Measurements from ENCODE around the gene MTRR. TPM values are rescaled to one million over a fixed set of nuclear protein-coding genes. Genes with fewer than 3 reads are reported as not detected.
A peak's percentile ranks its signal among the peaks of the same experiment; 100 is the strongest.

The MTRR gene
- total RNA-seq, 1 experiment from 2014 or later: 64.9 TPM

- H3K27ac ChIP-seq (ENCODE audit: low read length): no peak overlapping the region
- H3K9ac ChIP-seq (ENCODE audit: low read length): no peak overlapping the region
- H3F3A ChIP-seq (ENCODE audit: low read length, unreplicated experiment): no peaks in the 10 kb centered on the region
- H3K27me3 ChIP-seq (ENCODE audit: low read length): peaks cover 91% of the 10 kb centered on the region
- ChIA-PET POLR2A (ENCODE audit: unreplicated experiment) (no interaction called here), CTCF (no interaction called here)
- no peak overlapping the region for H3K4me3 ChIP-seq (ENCODE audit: low read length)
- no peaks in the 10 kb centered on the region for H3K4me1 ChIP-seq (ENCODE audit: insufficient read depth, low read length)
- H3K9me2 ChIP-seq (replicated peaks; ENCODE audit: low read length): no peaks in the 10 kb centered on the region
- H3K79me2 ChIP-seq (ENCODE audit: low read length): no peaks in the 10 kb centered on the region
- ATAC-seq: no peak
- H3K4me2 ChIP-seq (ENCODE audit: low read length): no peak overlapping the region
- TF ChIP-seq, protein P1, sequence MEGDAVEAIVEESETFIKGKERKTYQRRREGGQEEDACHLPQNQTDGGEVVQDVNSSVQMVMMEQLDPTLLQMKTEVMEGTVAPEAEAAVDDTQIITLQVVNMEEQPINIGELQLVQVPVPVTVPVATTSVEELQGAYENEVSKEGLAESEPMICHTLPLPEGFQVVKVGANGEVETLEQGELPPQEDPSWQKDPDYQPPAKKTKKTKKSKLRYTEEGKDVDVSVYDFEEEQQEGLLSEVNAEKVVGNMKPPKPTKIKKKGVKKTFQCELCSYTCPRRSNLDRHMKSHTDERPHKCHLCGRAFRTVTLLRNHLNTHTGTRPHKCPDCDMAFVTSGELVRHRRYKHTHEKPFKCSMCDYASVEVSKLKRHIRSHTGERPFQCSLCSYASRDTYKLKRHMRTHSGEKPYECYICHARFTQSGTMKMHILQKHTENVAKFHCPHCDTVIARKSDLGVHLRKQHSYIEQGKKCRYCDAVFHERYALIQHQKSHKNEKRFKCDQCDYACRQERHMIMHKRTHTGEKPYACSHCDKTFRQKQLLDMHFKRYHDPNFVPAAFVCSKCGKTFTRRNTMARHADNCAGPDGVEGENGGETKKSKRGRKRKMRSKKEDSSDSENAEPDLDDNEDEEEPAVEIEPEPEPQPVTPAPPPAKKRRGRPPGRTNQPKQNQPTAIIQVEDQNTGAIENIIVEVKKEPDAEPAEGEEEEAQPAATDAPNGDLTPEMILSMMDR (conservative IDR thresholded peaks at IDR 0.05; ENCODE audit: low read depth, low read length): peak; percentile 30
- TF ChIP-seq EZH2 (IDR thresholded peaks at IDR 0.05; ENCODE audit: low read length, unreplicated experiment) (no peak), EZH2phosphoT487 (IDR thresholded peaks at IDR 0.05; ENCODE audit: borderline replicate concordance, low read length) (no peak)
- H4K20me1 ChIP-seq (ENCODE audit: low read length): no peaks in the 10 kb centered on the region
- no peak overlapping the region for H2AFZ ChIP-seq (ENCODE audit: low read length)
- intact Hi-C loops (cut with micrococcal nuclease): no loop called here
- BruUV-seq (replicated peaks): no TSS peak
- no peaks in the 10 kb centered on the region for H3K9me3 ChIP-seq (ENCODE audit: low read length)
- DNase-seq: no peak
- no peaks in the 10 kb centered on the region for H3K36me3 ChIP-seq (ENCODE audit: low read depth, low read length)
Measured at GRCh38 chr5:7827610-7828009, 41.3 kb upstream of the MTRR start.

- no peak for ATAC-seq
- Histone ChIP-seq H3F3A (ENCODE audit: low read length, unreplicated experiment) (no peaks in the 10 kb centered on the region), H3K27ac (ENCODE audit: low read length) (no peak overlapping the region), H3K4me2 (ENCODE audit: low read length) (no peak overlapping the region), H2AFZ (ENCODE audit: low read length) (no peak overlapping the region), H3K9me2 (replicated peaks; ENCODE audit: low read length) (no peaks in the 10 kb centered on the region), H3K9ac (ENCODE audit: low read length) (no peak overlapping the region), H3K9me3 (ENCODE audit: low read length) (no peaks in the 10 kb centered on the region), H3K79me2 (ENCODE audit: low read length) (no peaks in the 10 kb centered on the region), H3K36me3 (ENCODE audit: low read depth, low read length) (no peaks in the 10 kb centered on the region), H4K20me1 (ENCODE audit: low read length) (no peaks in the 10 kb centered on the region), H3K27me3 (ENCODE audit: low read length) (peaks cover 84% of the 10 kb centered on the region), H3K4me1 (ENCODE audit: insufficient read depth, low read length) (no peaks in the 10 kb centered on the region), H3K4me3 (ENCODE audit: low read length) (no peak overlapping the region)
- ChIA-PET CTCF (no interaction called here), POLR2A (ENCODE audit: unreplicated experiment) (no interaction called here)
- TF ChIP-seq, protein P1 (conservative IDR thresholded peaks at IDR 0.05; ENCODE audit: low read depth, low read length): no peak
- TF ChIP-seq EZH2phosphoT487 (IDR thresholded peaks at IDR 0.05; ENCODE audit: borderline replicate concordance, low read length) (no peak), EZH2 (IDR thresholded peaks at IDR 0.05; ENCODE audit: low read length, unreplicated experiment) (no peak)
- DNase-seq: no peak
- intact Hi-C loops (cut with micrococcal nuclease): no loop called here
- no TSS peak for BruUV-seq (replicated peaks)
Measured at GRCh38 chr5:7828269-7828668, 40.7 kb upstream of the MTRR start.

GRCh38 chr5:7834982-7835381 is 34.0 kb upstream of the MTRR start:
- no peak for TF ChIP-seq EZH2 (IDR thresholded peaks at IDR 0.05; ENCODE audit: low read length, unreplicated experiment)
- no peak for TF ChIP-seq EZH2phosphoT487 (IDR thresholded peaks at IDR 0.05; ENCODE audit: borderline replicate concordance, low read length)
- TF ChIP-seq, protein P1 (conservative IDR thresholded peaks at IDR 0.05; ENCODE audit: low read depth, low read length): no peak
- no peak overlapping the region for H3K4me2 ChIP-seq (ENCODE audit: low read length)
- H3K27me3 ChIP-seq (ENCODE audit: low read length): peaks cover 36% of the 10 kb centered on the region
- POLR2A ChIA-PET (ENCODE audit: unreplicated experiment): no interaction called here
- no peak overlapping the region for H3K4me3 ChIP-seq (ENCODE audit: low read length)
- CTCF ChIA-PET: no interaction called here
- no peak overlapping the region for H3K9ac ChIP-seq (ENCODE audit: low read length)
- H2AFZ ChIP-seq (ENCODE audit: low read length): no peak overlapping the region
- no peaks in the 10 kb centered on the region for H3K4me1 ChIP-seq (ENCODE audit: insufficient read depth, low read length)
- H3K9me3 ChIP-seq (ENCODE audit: low read length): no peaks in the 10 kb centered on the region
- H3F3A ChIP-seq (ENCODE audit: low read length, unreplicated experiment): no peaks in the 10 kb centered on the region
- DNase-seq (no peak), ATAC-seq (no peak)
- H4K20me1 ChIP-seq (ENCODE audit: low read length): no peaks in the 10 kb centered on the region
- H3K79me2 ChIP-seq (ENCODE audit: low read length): no peaks in the 10 kb centered on the region
- H3K9me2 ChIP-seq (replicated peaks; ENCODE audit: low read length): peaks cover 4% of the 10 kb centered on the region; the same call in 1 of the 2 replicates
- BruUV-seq (replicated peaks): no TSS peak
- no peak overlapping the region for H3K27ac ChIP-seq (ENCODE audit: low read length)
- intact Hi-C loops (cut with micrococcal nuclease): no loop called here
- no peaks in the 10 kb centered on the region for H3K36me3 ChIP-seq (ENCODE audit: low read depth, low read length)
